K562 (cell line): ENCODE data around the gene CRTC3. TPM values are rescaled to one million over a fixed set of nuclear protein-coding genes. Genes with fewer than 3 reads are reported as not detected.
A peak's percentile ranks its signal among the peaks of the same experiment; 100 is the strongest.

ENCODE experiments used
- CTBP1 ChIP-seq: fragments of 450-650 bp; IDR thresholded peaks from 2 replicates; pipeline ENCODE4 v1.6.1; 2016; ENCODE audit warnings: borderline replicate concordance
- DACH1 ChIP-seq: fragments of 450-650 bp; IDR thresholded peaks from 2 replicates; pipeline ENCODE4 v1.6.1; 2018; ENCODE audit not compliant: partially characterized antibody
- NONO ChIP-seq, 2 experiments: fragments of 200-400 bp in 1 of 2; fragments of 450-650 bp in 1 of 2; formaldehyde crosslinking in 1 of 2; IDR thresholded peaks; 2 replicates each; pipeline ENCODE4 v1.6.1; 2017; ENCODE audit warnings: low read depth in 2 of 2, mild to moderate bottlenecking in 2 of 2, moderate library complexity in 2 of 2, low read length in 1 of 2
- RAD51 ChIP-seq: fragments of 450-650 bp; IDR thresholded peaks from 2 replicates; pipeline ENCODE4 v1.7.1; 2016; ENCODE audit warnings: low read depth, mild to moderate bottlenecking, borderline replicate concordance
- SIN3A ChIP-seq, 2 experiments: fragments of 150-350 bp in 1 of 2; IDR thresholded peaks; 2 replicates each; pipeline ENCODE4 v1.6.1; 2011 to 2016; ENCODE audit warnings: borderline replicate concordance in 2 of 2, low read depth in 2 of 2, low read length in 2 of 2, mild to moderate bottlenecking in 2 of 2, moderate library complexity in 2 of 2; ENCODE audit not compliant: control insufficient read depth in 1 of 2
- SMARCE1 ChIP-seq: fragments of 450-650 bp; IDR thresholded peaks from 2 replicates; pipeline ENCODE4 v1.7.1; 2016; ENCODE audit warnings: mild to moderate bottlenecking
- TBP ChIP-seq: optimal IDR thresholded peaks from 2 replicates; pipeline ENCODE3; 2011; ENCODE audit warnings: low read depth, low read length, improper control_type of control experiment
- ZFPM2 ChIP-seq: fragments of 250-450 bp; sonication (Bioruptor Pico); IDR thresholded peaks from 2 replicates; pipeline ENCODE4 v1.5.1; 2022; ENCODE audit warnings: mild to moderate bottlenecking
- ZNF561 ChIP-seq: fragments of 450-650 bp; formaldehyde crosslinking; conservative IDR thresholded peaks from 2 replicates; pipeline ENCODE4 v1.4.0; 2020; ENCODE audit warnings: mild to moderate bottlenecking, moderate library complexity
- polyA plus RNA-seq, 8 experiments: library from polyadenylated mRNA; depleted of rRNA in 4 of 8; stranded (reverse) in 5 of 8; unstranded in 3 of 8; fragments of >200 nt; fragmentation: Nextera tagmentation in 2 of 8; fragmentation: Illumina TruSeq in 1 of 8; extraction: Ambion mirVana in 2 of 8; extraction: Trizol in 1 of 8; gene quantifications; 2 replicates each; pipeline versions ENCODE4 v1.2.1 to v1.2.3, GENCODE V29; 2011 to 2014; ENCODE audit warnings: inconsistent platforms in 1 of 8, missing spikeins in 1 of 8
- total RNA-seq, 7 experiments: library from RNA; depleted of rRNA in 6 of 7; stranded (reverse); fragments of >200 nt in 6 of 7; fragmentation: Illumina TruSeq in 2 of 7; extraction: Trizol in 2 of 7; gene quantifications; 2 replicates each; pipeline versions ENCODE4 v1.2.1 to v1.2.3, GENCODE V29; 2011 to 2021; ENCODE audit warnings: low replicate concordance in 1 of 7
- TF ChIP-seq, protein P1 (sequence below): fragments of 250-450 bp; sonication (Bioruptor Pico); IDR thresholded peaks from 2 replicates; pipeline ENCODE4 v1.4.0; 2020; ENCODE audit warnings: borderline replicate concordance
- TF ChIP-seq, protein P2 (sequence below): fragments of 450-650 bp; IDR thresholded peaks from 2 replicates; pipeline ENCODE4 v1.6.1; 2016; ENCODE audit warnings: mild to moderate bottlenecking, moderate library complexity
- TF ChIP-seq, protein P3 (sequence below), 2 experiments: IDR thresholded peaks; 2 replicates each; pipeline ENCODE4 v1.6.1; 2011; ENCODE audit warnings: borderline replicate concordance in 1 of 2, control low read depth in 1 of 2, low read depth in 1 of 2, low read length in 1 of 2, mild to moderate bottlenecking in 1 of 2, mixed read lengths in 1 of 2, moderate library complexity in 1 of 2; ENCODE audit not compliant: insufficient read depth in 1 of 2, insufficient read length in 1 of 2, poor library complexity in 1 of 2, severe bottlenecking in 1 of 2; ENCODE audit errors: extremely low read depth in 1 of 2

CRTC3 gene
- total and polyA plus RNA-seq, 9 of the 15 experiments (the other 6 are each of a cell fraction or from before 2014, with no cell fraction given): 1.2 to 19.0 (median 11.6) TPM

DNA sequence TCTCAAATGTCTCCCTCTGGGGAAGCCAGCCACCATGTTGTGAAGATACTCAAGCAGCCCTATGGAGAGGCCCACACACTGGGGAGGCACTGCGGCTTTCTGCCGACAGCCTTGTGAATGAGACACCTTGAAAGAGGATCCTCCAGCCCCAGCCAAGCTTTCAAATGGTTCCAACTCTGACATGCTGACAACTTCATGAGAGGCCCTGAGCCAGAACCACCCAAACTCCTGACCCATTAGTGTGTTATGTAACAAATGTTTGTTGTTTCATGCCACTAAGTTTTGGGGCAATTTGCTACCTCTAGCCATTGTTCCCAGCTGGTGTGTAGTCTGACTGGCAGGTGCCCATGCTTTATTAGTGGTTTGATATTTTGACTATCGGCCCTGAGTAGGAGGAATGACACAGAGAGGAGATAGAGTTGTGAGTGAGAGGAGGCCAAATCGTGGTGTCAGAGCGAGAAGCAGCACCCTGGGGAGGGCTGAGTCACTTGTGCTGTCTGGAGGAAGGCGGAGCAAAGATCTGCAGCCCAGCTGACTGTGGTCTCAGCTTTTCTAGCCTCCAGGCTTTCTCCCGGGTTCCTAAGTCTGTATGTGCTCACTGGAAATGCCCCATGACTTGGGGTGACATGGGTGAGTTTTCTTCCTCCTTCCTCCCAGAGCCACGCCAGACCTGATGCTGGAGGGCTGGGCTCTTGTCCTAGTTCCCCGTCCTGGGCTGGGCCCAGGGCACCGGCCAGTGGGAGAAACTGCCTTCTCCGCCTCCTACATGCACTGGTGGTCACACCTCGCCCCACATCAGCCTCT is 130.7 kb downstream of the CRTC3 start (continued):
- TF ChIP-seq SIN3A (IDR thresholded peaks at IDR 0.05; ENCODE audit: borderline replicate concordance in 2 of 2, control insufficient read depth in 1 of 2, low read depth in 2 of 2, low read length in 2 of 2) (0 out of 4 replicates have a peak, but pooled peaks of 1 of the 2 experiments have one; percentile 29), CTBP1 (peak; percentile 45; the same call in 1 of the 2 replicates), ZNF561 (CRISPR knock-in tag) (no peak), RAD51 (no peak; the same call in 1 of the 2 replicates), ZFPM2 (CRISPR knock-in tag) (no peak), TBP (peak; percentile 59), NONO (IDR thresholded peaks at IDR 0.05; ENCODE audit: low read depth in 2 of 2, low read length in 1 of 2) (no peak), DACH1 (peak; percentile 92), SMARCE1 (peak; percentile 84)
- TF ChIP-seq, protein P1, sequence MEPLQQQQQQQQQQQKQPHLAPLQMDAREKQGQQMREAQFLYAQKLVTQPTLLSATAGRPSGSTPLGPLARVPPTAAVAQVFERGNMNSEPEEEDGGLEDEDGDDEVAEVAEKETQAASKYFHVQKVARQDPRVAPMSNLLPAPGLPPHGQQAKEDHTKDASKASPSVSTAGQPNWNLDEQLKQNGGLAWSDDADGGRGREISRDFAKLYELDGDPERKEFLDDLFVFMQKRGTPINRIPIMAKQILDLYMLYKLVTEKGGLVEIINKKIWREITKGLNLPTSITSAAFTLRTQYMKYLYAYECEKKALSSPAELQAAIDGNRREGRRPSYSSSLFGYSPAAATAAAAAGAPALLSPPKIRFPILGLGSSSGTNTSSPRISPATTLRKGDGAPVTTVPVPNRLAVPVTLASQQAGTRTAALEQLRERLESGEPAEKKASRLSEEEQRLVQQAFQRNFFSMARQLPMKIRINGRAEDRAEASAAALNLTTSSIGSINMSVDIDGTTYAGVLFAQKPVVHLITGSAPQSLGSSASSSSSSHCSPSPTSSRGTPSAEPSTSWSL (CRISPR knock-in tag): no peak
- TF ChIP-seq, protein P2, sequence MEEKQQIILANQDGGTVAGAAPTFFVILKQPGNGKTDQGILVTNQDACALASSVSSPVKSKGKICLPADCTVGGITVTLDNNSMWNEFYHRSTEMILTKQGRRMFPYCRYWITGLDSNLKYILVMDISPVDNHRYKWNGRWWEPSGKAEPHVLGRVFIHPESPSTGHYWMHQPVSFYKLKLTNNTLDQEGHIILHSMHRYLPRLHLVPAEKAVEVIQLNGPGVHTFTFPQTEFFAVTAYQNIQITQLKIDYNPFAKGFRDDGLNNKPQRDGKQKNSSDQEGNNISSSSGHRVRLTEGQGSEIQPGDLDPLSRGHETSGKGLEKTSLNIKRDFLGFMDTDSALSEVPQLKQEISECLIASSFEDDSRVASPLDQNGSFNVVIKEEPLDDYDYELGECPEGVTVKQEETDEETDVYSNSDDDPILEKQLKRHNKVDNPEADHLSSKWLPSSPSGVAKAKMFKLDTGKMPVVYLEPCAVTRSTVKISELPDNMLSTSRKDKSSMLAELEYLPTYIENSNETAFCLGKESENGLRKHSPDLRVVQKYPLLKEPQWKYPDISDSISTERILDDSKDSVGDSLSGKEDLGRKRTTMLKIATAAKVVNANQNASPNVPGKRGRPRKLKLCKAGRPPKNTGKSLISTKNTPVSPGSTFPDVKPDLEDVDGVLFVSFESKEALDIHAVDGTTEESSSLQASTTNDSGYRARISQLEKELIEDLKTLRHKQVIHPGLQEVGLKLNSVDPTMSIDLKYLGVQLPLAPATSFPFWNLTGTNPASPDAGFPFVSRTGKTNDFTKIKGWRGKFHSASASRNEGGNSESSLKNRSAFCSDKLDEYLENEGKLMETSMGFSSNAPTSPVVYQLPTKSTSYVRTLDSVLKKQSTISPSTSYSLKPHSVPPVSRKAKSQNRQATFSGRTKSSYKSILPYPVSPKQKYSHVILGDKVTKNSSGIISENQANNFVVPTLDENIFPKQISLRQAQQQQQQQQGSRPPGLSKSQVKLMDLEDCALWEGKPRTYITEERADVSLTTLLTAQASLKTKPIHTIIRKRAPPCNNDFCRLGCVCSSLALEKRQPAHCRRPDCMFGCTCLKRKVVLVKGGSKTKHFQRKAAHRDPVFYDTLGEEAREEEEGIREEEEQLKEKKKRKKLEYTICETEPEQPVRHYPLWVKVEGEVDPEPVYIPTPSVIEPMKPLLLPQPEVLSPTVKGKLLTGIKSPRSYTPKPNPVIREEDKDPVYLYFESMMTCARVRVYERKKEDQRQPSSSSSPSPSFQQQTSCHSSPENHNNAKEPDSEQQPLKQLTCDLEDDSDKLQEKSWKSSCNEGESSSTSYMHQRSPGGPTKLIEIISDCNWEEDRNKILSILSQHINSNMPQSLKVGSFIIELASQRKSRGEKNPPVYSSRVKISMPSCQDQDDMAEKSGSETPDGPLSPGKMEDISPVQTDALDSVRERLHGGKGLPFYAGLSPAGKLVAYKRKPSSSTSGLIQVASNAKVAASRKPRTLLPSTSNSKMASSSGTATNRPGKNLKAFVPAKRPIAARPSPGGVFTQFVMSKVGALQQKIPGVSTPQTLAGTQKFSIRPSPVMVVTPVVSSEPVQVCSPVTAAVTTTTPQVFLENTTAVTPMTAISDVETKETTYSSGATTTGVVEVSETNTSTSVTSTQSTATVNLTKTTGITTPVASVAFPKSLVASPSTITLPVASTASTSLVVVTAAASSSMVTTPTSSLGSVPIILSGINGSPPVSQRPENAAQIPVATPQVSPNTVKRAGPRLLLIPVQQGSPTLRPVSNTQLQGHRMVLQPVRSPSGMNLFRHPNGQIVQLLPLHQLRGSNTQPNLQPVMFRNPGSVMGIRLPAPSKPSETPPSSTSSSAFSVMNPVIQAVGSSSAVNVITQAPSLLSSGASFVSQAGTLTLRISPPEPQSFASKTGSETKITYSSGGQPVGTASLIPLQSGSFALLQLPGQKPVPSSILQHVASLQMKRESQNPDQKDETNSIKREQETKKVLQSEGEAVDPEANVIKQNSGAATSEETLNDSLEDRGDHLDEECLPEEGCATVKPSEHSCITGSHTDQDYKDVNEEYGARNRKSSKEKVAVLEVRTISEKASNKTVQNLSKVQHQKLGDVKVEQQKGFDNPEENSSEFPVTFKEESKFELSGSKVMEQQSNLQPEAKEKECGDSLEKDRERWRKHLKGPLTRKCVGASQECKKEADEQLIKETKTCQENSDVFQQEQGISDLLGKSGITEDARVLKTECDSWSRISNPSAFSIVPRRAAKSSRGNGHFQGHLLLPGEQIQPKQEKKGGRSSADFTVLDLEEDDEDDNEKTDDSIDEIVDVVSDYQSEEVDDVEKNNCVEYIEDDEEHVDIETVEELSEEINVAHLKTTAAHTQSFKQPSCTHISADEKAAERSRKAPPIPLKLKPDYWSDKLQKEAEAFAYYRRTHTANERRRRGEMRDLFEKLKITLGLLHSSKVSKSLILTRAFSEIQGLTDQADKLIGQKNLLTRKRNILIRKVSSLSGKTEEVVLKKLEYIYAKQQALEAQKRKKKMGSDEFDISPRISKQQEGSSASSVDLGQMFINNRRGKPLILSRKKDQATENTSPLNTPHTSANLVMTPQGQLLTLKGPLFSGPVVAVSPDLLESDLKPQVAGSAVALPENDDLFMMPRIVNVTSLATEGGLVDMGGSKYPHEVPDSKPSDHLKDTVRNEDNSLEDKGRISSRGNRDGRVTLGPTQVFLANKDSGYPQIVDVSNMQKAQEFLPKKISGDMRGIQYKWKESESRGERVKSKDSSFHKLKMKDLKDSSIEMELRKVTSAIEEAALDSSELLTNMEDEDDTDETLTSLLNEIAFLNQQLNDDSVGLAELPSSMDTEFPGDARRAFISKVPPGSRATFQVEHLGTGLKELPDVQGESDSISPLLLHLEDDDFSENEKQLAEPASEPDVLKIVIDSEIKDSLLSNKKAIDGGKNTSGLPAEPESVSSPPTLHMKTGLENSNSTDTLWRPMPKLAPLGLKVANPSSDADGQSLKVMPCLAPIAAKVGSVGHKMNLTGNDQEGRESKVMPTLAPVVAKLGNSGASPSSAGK: no peak
- TF ChIP-seq, protein P3, sequence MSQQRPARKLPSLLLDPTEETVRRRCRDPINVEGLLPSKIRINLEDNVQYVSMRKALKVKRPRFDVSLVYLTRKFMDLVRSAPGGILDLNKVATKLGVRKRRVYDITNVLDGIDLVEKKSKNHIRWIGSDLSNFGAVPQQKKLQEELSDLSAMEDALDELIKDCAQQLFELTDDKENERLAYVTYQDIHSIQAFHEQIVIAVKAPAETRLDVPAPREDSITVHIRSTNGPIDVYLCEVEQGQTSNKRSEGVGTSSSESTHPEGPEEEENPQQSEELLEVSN (IDR thresholded peaks at IDR 0.05; ENCODE audit: borderline replicate concordance in 1 of 2, extremely low read depth in 1 of 2, insufficient read depth in 1 of 2, insufficient read length in 1 of 2, low read depth in 1 of 2, low read length in 1 of 2, poor library complexity in 1 of 2, severe bottlenecking in 1 of 2): peak in 1 of 2 experiments; percentile 31
